Transverse colon (tissue), 4 donors: ENCODE data around the gene PPP1CA.

ENCODE experiments used
- CTCF ChIP-seq, 5 experiments: fragments of 200-600 bp in 3 of 5; fragments of 450-650 bp in 2 of 5; sonication (generic) in 3 of 5; IDR thresholded peaks; 1 replicate in 2 of 5; 2 replicates in 3 of 5; pipeline ENCODE4 v1.5.1; 2016 to 2017; ENCODE audit warnings: antibody characterized with exemption in 5 of 5, inconsistent platforms in 3 of 5, mild to moderate bottlenecking in 2 of 5, moderate library complexity in 1 of 5
- POLR2A ChIP-seq: fragments of 450-650 bp; IDR thresholded peaks from one replicate; pipeline ENCODE4 v1.6.1; 2016; ENCODE audit warnings: antibody characterized with exemption, mild to moderate bottlenecking, moderate library complexity
- POLR2AphosphoS5 ChIP-seq, 3 donors: sonication (generic); formaldehyde crosslinking; IDR thresholded peaks; one replicate each; pipeline ENCODE4 v1.6.1; 2016; ENCODE audit warnings: antibody characterized with exemption in 3 of 3

- TF ChIP-seq POLR2AphosphoS5 (IDR thresholded peaks at IDR 0.05) (peak; percentile 87 to 93 (median 91)), CTCF (IDR thresholded peaks at IDR 0.05) (no peak), POLR2A (peak; percentile 84)
Measured at GRCh38 chr11:67391304-67392182, 10.1 kb downstream of the PPP1CA start, which contains the start of gene RAD9A.
